ENCODE data around the gene VMAC.

GRCh38 chr19:5958074-5958850, 53.6 kb downstream of the VMAC start:
- TF ChIP-seq CTCF (conservative IDR thresholded peaks at IDR 0.05) (no peak), EZH2 (IDR thresholded peaks at IDR 0.05; ENCODE audit: low read depth) (no peak)
